H1 (cell line): Measurements from ENCODE around the gene FUBP3. TPM values are rescaled to one million over a fixed set of nuclear protein-coding genes. Genes with fewer than 3 reads are reported as not detected.

Experiments used
- CTCF ChIA-PET: fragments of 300-600 bp; sonication (Branson Sonifier 250); formaldehyde crosslinking; loops from one replicate; lab custom pipeline; 2021; ENCODE audit not compliant: partially characterized antibody; lab: Charles Lee
- POLR2A ChIA-PET: fragments of 300-600 bp; sonication (Branson Sonifier 250); formaldehyde crosslinking; loops from one replicate; lab custom pipeline; 2021; ENCODE audit warnings: inconsistent platforms; ENCODE audit not compliant: partially characterized antibody; lab: Charles Lee
- DNase-seq, 2 experiments: peaks; one replicate each; pipeline versions ENCODE4 v3.0.0 to v3.0.0-alpha.2; 2010 to 2022; ENCODE audit warnings: low spot score in 2 of 2, low read depth in 1 of 2, mixed read lengths in 1 of 2
- FAIRE-seq: peaks from 2 replicates; lab custom pipeline; 2011; peaks lifted over from hg19 to GRCh38; lab: Jason Lieb, UNC
- H2AFZ ChIP-seq: 2 replicates; pipeline ENCODE4 v1.8.1; 2012; ENCODE audit warnings: low read length, inconsistent platforms
- H2AK5ac ChIP-seq: 2 replicates; pipeline ENCODE4 v1.6.1; 2013; ENCODE audit warnings: low read depth, low read length
- H2BK120ac ChIP-seq: replicated peaks from 2 replicates; pipeline ENCODE3; 2013; ENCODE audit warnings: low read depth, low read length, inconsistent platforms
- H2BK12ac ChIP-seq: 2 replicates; pipeline ENCODE4 v1.6.1; 2013; ENCODE audit warnings: low read depth, low read length
- H2BK15ac ChIP-seq: 2 replicates; pipeline ENCODE4 v1.6.1; 2013; ENCODE audit warnings: low read length
- H2BK20ac ChIP-seq: 2 replicates; pipeline ENCODE4 v1.6.1; 2013; ENCODE audit warnings: low read length
- H2BK5ac ChIP-seq: 2 replicates; pipeline ENCODE4 v1.6.1; 2013; ENCODE audit warnings: low read depth, low read length
- H3K14ac ChIP-seq: 2 replicates; pipeline ENCODE4 v1.6.1; 2013; ENCODE audit warnings: inconsistent platforms; ENCODE audit not compliant: insufficient read length
- H3K18ac ChIP-seq: 2 replicates; pipeline ENCODE4 v1.6.1; 2013; ENCODE audit warnings: low read length; ENCODE audit errors: extremely low read depth
- H3K23ac ChIP-seq: 2 replicates; pipeline ENCODE4 v1.6.1; 2013; ENCODE audit warnings: inconsistent platforms; ENCODE audit not compliant: insufficient read length
- H3K23me2 ChIP-seq: 2 replicates; pipeline ENCODE4 v1.6.1; 2013; ENCODE audit warnings: low read depth, low read length
- H3K27ac ChIP-seq: 2 replicates; pipeline ENCODE4 v1.6.1; 2011; ENCODE audit warnings: low read depth, low read length, inconsistent platforms
- H3K27me3 ChIP-seq, 4 experiments: replicated peaks in 1 of 4; 1 replicate in 1 of 4; 2 replicates in 3 of 4; pipeline versions ENCODE4 v1.6.1 to v1.8.1; 2011 to 2013; ENCODE audit warnings: low read length in 3 of 4, mild to moderate bottlenecking in 3 of 4, inconsistent platforms in 2 of 4, mixed read lengths in 2 of 4, moderate library complexity in 1 of 4; ENCODE audit not compliant: control insufficient read depth in 3 of 4, insufficient read depth in 3 of 4; ENCODE audit errors: extremely low read depth in 1 of 4
- H3K36me3 ChIP-seq, 4 experiments: 2 replicates each; pipeline versions ENCODE4 v1.6.1 to v1.8.1; 2011 to 2013; ENCODE audit warnings: mild to moderate bottlenecking in 4 of 4, low read length in 3 of 4, moderate library complexity in 2 of 4, control low read depth in 1 of 4, inconsistent platforms in 1 of 4; ENCODE audit not compliant: insufficient read depth in 4 of 4, control insufficient read depth in 2 of 4
- H3K4ac ChIP-seq: replicated peaks from 2 replicates; pipeline ENCODE3; 2013; ENCODE audit warnings: low read length, low read depth, mixed read lengths, inconsistent platforms; ENCODE audit not compliant: insufficient read length
- H3K4me1 ChIP-seq, 4 experiments: replicated peaks in 1 of 4; 1 replicate in 1 of 4; 2 replicates in 3 of 4; pipeline versions ENCODE4 v1.6.1 to v1.8.1; 2011 to 2013; ENCODE audit warnings: low read length in 3 of 4, inconsistent platforms in 2 of 4, mixed read lengths in 1 of 4; ENCODE audit not compliant: insufficient read depth in 4 of 4, control insufficient read depth in 3 of 4
- H3K4me2 ChIP-seq, 2 experiments: 2 replicates each; pipeline versions ENCODE4 v1.6.1 to v1.8.1; 2011 to 2013; ENCODE audit warnings: low read depth in 2 of 2, low read length in 2 of 2, control low read depth in 1 of 2, inconsistent platforms in 1 of 2, mild to moderate bottlenecking in 1 of 2; ENCODE audit not compliant: insufficient read depth in 1 of 2
- H3K4me3 ChIP-seq, 4 experiments: fragments of 200-600, 300-600 bp in 1 of 4; sonication (generic), shearing (Covaris generic), sonication (Bioruptor Twin) in 1 of 4; 2 replicates each; pipeline versions ENCODE4 v1.5.1 to v1.8.1; 2011 to 2016; ENCODE audit warnings: low read length in 4 of 4, low read depth in 3 of 4, control low read depth in 2 of 4, inconsistent platforms in 2 of 4, mild to moderate bottlenecking in 2 of 4, mixed read lengths in 1 of 4, moderate library complexity in 1 of 4; ENCODE audit not compliant: insufficient read depth in 2 of 4; ENCODE audit errors: extremely low read depth in 1 of 4
- H3K56ac ChIP-seq: replicated peaks from 2 replicates; pipeline ENCODE3; 2013; ENCODE audit warnings: low read depth, mild to moderate bottlenecking, mixed read lengths, low read length, inconsistent platforms; ENCODE audit not compliant: insufficient read length
- H3K79me1 ChIP-seq: 2 replicates; pipeline ENCODE4 v1.6.1; 2013; ENCODE audit warnings: low read depth, low read length, control low read depth
- H3K79me2 ChIP-seq, 2 experiments: 2 replicates each; pipeline versions ENCODE4 v1.6.1 to v1.8.1; 2012 to 2013; ENCODE audit warnings: low read length in 2 of 2, mild to moderate bottlenecking in 2 of 2, inconsistent platforms in 1 of 2; ENCODE audit not compliant: insufficient read depth in 2 of 2, control insufficient read depth in 1 of 2
- H3K9ac ChIP-seq, 4 experiments: replicated peaks in 1 of 4; 1 replicate in 1 of 4; 2 replicates in 3 of 4; pipeline versions ENCODE4 v1.6.1 to v1.8.1; 2011 to 2013; ENCODE audit warnings: low read depth in 3 of 4, low read length in 3 of 4, control low read depth in 2 of 4, mild to moderate bottlenecking in 2 of 4, moderate library complexity in 2 of 4, inconsistent platforms in 1 of 4; ENCODE audit errors: extremely low read depth in 1 of 4
- H3K9me3 ChIP-seq, 2 experiments: 2 replicates each; pipeline versions ENCODE4 v1.6.1 to v1.8.1; 2012 to 2013; ENCODE audit warnings: mild to moderate bottlenecking in 2 of 2, moderate library complexity in 2 of 2, control low read depth in 1 of 2, inconsistent platforms in 1 of 2, low read depth in 1 of 2, low read length in 1 of 2, mixed read lengths in 1 of 2; ENCODE audit not compliant: insufficient read depth in 2 of 2
- H4K20me1 ChIP-seq, 2 experiments: replicated peaks in 1 of 2; 2 replicates each; pipeline versions ENCODE3 to v1.8.1; 2011 to 2013; ENCODE audit warnings: inconsistent platforms in 2 of 2, low read length in 2 of 2, mild to moderate bottlenecking in 1 of 2; ENCODE audit not compliant: insufficient read depth in 2 of 2, control insufficient read depth in 1 of 2
- H4K5ac ChIP-seq: 2 replicates; pipeline ENCODE4 v1.6.1; 2013; ENCODE audit warnings: low read length, low read depth, mixed read lengths, inconsistent platforms; ENCODE audit not compliant: insufficient read length
- H4K8ac ChIP-seq: 2 replicates; pipeline ENCODE4 v1.8.0; 2013; ENCODE audit warnings: mild to moderate bottlenecking, moderate library complexity, low read length, inconsistent platforms; ENCODE audit not compliant: insufficient read depth; ENCODE audit errors: extremely low read depth
- H4K91ac ChIP-seq: replicated peaks from 2 replicates; pipeline ENCODE3; 2013; ENCODE audit warnings: low read length, mixed read lengths, inconsistent platforms; ENCODE audit not compliant: insufficient read length
- POLR2A ChIP-seq, 2 experiments: IDR thresholded peaks; 1 replicate in 1 of 2; 2 replicates in 1 of 2; pipeline ENCODE4 v1.6.1; 2011; ENCODE audit warnings: low read depth in 2 of 2, low read length in 2 of 2, mild to moderate bottlenecking in 2 of 2; ENCODE audit errors: control extremely low read depth in 1 of 2
- POLR2AphosphoS5 ChIP-seq: IDR thresholded peaks from 2 replicates; pipeline ENCODE4 v1.6.1; 2011; ENCODE audit warnings: low read depth, low read length
- RNF2 ChIP-seq: fragments of 200-900, 300-1000 bp; sonication (generic); IDR thresholded peaks from 2 replicates; pipeline ENCODE4 v1.7.1; 2016; ENCODE audit warnings: borderline replicate concordance, low read depth, mild to moderate bottlenecking, antibody characterized with exemption, low read length; ENCODE audit not compliant: poor library complexity, severe bottlenecking; ENCODE audit errors: missing control alignments
- SRF ChIP-seq: IDR thresholded peaks from 2 replicates; pipeline ENCODE4 v1.6.1; 2011; ENCODE audit warnings: mild to moderate bottlenecking, low read depth, low read length, moderate library complexity
- TEAD4 ChIP-seq: IDR thresholded peaks from 2 replicates; pipeline ENCODE4 v1.6.1; 2012; ENCODE audit warnings: low read depth, low read length, inconsistent platforms, mixed read lengths
- WGBS, 2 experiments: shearing (Covaris generic) in 1 of 2; methylation state at CpG; one replicate each; pipeline versions ENCODE4 v1.1.6 to v1.1.7; 2013 to 2015; ENCODE audit warnings: low lambda C conversion rate in 2 of 2, mixed read lengths in 2 of 2, inconsistent platforms in 1 of 2, low coverage in 1 of 2, missing lambda C conversion rate in 1 of 2; ENCODE audit not compliant: insufficient replicate concordance in 2 of 2, insufficient coverage in 1 of 2, insufficient read length in 1 of 2; ENCODE audit errors: extremely low coverage in 1 of 2, missing lambda C conversion rate in 1 of 2; 5-methylcytosine and 5-hydroxymethylcytosine counted together
- long read RNA-seq, 2 experiments: library from RNA in 1 of 2; library from capped mRNA in 1 of 2; stranded (forward); transcript quantifications; one replicate each; pipeline ENCODE4 v2.0.0, GENCODE V29; 2021; ENCODE audit warnings: inconsistent platforms in 1 of 2
- polyA minus RNA-seq, 3 experiments: library from RNA; depleted of rRNA, polyadenylated mRNA; stranded (reverse); fragments of >200 nt; gene quantifications; 1 replicate in 2 of 3; 2 replicates in 1 of 3; pipeline ENCODE4 v1.2.3, GENCODE V29; 2011
- polyA plus RNA-seq, 7 experiments: library from polyadenylated mRNA; depleted of rRNA in 3 of 7; stranded (reverse) in 5 of 7; unstranded in 2 of 7; fragments of >200 nt in 5 of 7; fragments of 200-250 nt in 2 of 7; gene quantifications; 1 replicate in 5 of 7; 2 replicates in 1 of 7; 4 replicates in 1 of 7; pipeline versions ENCODE4 v1.2.1 to v1.2.3, GENCODE V29; 2011 to 2013; ENCODE audit warnings: missing spikeins in 2 of 7, mixed read lengths in 2 of 7
- total RNA-seq: library from RNA; stranded (reverse); fragmentation: NEBNext Ultra II Directional; extraction: Animal tissue kit (Norgen Biotek cat#: 25700); gene quantifications from 2 replicates; pipeline ENCODE4 v1.2.1, GENCODE V29; 2021

Gene FUBP3, protein sequence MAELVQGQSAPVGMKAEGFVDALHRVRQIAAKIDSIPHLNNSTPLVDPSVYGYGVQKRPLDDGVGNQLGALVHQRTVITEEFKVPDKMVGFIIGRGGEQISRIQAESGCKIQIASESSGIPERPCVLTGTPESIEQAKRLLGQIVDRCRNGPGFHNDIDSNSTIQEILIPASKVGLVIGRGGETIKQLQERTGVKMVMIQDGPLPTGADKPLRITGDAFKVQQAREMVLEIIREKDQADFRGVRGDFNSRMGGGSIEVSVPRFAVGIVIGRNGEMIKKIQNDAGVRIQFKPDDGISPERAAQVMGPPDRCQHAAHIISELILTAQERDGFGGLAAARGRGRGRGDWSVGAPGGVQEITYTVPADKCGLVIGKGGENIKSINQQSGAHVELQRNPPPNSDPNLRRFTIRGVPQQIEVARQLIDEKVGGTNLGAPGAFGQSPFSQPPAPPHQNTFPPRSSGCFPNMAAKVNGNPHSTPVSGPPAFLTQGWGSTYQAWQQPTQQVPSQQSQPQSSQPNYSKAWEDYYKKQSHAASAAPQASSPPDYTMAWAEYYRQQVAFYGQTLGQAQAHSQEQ
- 70.1 and 76.4 TPM in 2 replicates for total RNA-seq
- 23.7 and 31.2 TPM in 2 replicates for polyA plus RNA-seq (2011; rRNA removed)
- 38.6 TPM for polyA plus RNA-seq (2011; cell fraction: cytosol; rRNA removed)
- 83.6 TPM for polyA plus RNA-seq (2011; cell fraction: nucleus; rRNA removed)
- 56.5 to 87.8 TPM (median 61.8 TPM) in 4 replicates for polyA plus RNA-seq (2012, experiment 1 of 2)
- polyA plus RNA-seq (2012, experiment 2 of 2), result 8.9 TPM
- 34.5 TPM for polyA plus RNA-seq (2013, experiment 1 of 2)
- polyA plus RNA-seq (2013, experiment 2 of 2), result 34.2 TPM
- 34.3 and 44.6 TPM in 2 replicates for polyA minus RNA-seq (2011; rRNA and poly(A)+ RNA removed)
- polyA minus RNA-seq (2011; cell fraction: cytosol; rRNA and poly(A)+ RNA removed), result 91.9 TPM
- 43.3 TPM for polyA minus RNA-seq (2011; cell fraction: nucleus; rRNA and poly(A)+ RNA removed)
- long read RNA-seq, experiment 1, partial matches to known transcripts, result 53 of 61 reads
- long read RNA-seq, experiment 1, other reads (novel, unspliced or antisense), result 4 of 61 reads
- long read RNA-seq, experiment 2, transcript FUBP3-201 (19 exons, 3,124 nt), result major isoform, 5 of 36 reads
- long read RNA-seq, experiment 2, partial matches to known transcripts, result 19 of 36 reads
- long read RNA-seq, experiment 2, other reads (novel, unspliced or antisense), result 9 of 36 reads

DNA sequence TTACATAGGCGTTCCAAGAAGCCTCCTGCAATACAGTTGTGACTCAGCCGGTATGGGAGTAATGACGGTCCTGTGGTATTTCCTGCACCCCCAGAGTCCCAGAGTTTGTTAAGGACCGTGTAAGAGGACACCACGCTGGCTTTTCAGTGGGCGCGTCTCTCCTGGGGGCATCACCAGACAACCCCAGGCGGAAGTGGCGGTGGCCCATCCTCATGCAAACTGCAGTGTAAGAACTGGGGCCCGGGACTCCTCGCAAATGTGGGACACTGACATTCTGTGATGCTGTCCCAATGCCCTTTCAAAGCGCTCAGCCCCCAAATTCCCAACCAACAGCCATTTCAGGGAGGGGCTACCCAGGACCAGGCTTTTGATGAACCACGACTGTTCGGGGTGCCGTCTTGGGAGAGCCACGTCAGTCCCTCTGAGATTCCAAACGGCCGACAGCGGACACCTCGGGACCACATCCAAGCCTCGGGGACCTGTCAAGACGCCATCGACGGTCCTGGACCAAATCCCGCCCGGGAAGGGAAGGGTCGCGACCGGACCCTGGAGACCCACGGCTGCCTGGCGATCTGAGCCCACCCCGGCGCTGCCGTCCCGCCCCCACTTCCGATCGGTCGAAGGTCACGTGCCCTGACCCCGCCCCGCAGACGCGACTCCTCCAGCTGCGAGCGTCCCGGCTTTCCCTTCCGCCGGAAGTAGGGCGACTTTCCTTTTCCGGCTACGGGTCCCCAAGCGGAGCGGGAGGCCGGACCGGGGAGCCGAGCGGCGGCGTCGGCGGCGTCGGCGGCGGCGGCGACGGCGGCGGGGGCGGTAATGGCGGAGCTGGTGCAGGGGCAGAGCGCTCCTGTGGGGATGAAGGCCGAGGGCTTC, at the start of gene FUBP3:
TSS of gene FUBP3 (plus strand) at position 713 of the 873 bp plus-strand sequence. CDS start at position 817, 104 bp downstream.
- peaks cover 17 to 44% of the 10 kb centered on the region in 2 experiments for H3K79me2 ChIP-seq
- no peak within 1 kb of the TSS for H3K4ac ChIP-seq
- FAIRE-seq, result no peak
- TF ChIP-seq TEAD4 (no peak), SRF (peak; percentile 51), POLR2AphosphoS5 (peak; percentile 73), RNF2 (no peak), POLR2A (IDR thresholded peaks at IDR 0.05; ENCODE audit: control extremely low read depth in 1 of 2, low read depth in 2 of 2, low read length in 2 of 2) (peak in 1 of 2 experiments; percentile 79; a peak in 2 of 3 replicates)

More for the DNA sequence above, at the start of gene FUBP3:
- Histone ChIP-seq H3K18ac (peak within 1 kb of the TSS; percentile 79), H4K20me1 (peaks cover 11 to 13% of the 10 kb centered on the region in 2 experiments), H3K9me3 (no peaks in the 10 kb centered on the region), H3K4me3 (peak within 1 kb of the TSS; percentile 61 to 90 (median 84)), H2BK5ac (peak within 1 kb of the TSS; percentile 87; the same call in 1 of the 2 replicates), H4K91ac (peak within 1 kb of the TSS; percentile 57), H2BK15ac (no peak within 1 kb of the TSS), H3K14ac (no peak within 1 kb of the TSS), H3K9ac (peak within 1 kb of the TSS; percentile 72 to 95 (median 82)), H3K27me3 (no peaks in the 10 kb centered on the region), H4K5ac (peak within 1 kb of the TSS; percentile 82), H4K8ac (peak within 1 kb of the TSS; percentile 76), H2BK12ac (no peak within 1 kb of the TSS), H2AFZ (peak within 1 kb of the TSS; percentile 48; the same call in 1 of the 2 replicates), H3K36me3 (peaks cover 2 to 12% (median 7%) of the 10 kb centered on the region in 4 experiments; a peak in 6 of 8 replicates), H2AK5ac (no peak within 1 kb of the TSS), H3K56ac (peak within 1 kb of the TSS; percentile 85), H3K23me2 (peaks cover 4% of the 10 kb centered on the region), H2BK20ac (no peak within 1 kb of the TSS), H3K4me2 (peak within 1 kb of the TSS; percentile 79 to 85), H3K27ac (peak within 1 kb of the TSS; percentile 82; the same call in 1 of the 2 replicates), H3K4me1 (peaks cover 0 to 5% (median 2%) of the 10 kb centered on the region in 4 experiments; a peak in 2 of 7 replicates), H3K79me1 (peaks cover 13% of the 10 kb centered on the region), H2BK120ac (no peak within 1 kb of the TSS), H3K23ac (no peak within 1 kb of the TSS)
- CTCF ChIA-PET, result interaction anchor here (1.2 kb wide), 1 partner anchor 11 kb away, joined by 6 read pairs; no protein-coding TSS in a partner anchor
- DNase-seq, result peak; percentile 54 to 93
- WGBS, 2 experiments, result 2% methylated on average over 59 of the region's 74 CpGs; no CpG with 5 or more reads in 1 of the 2 experiments
- POLR2A ChIA-PET, result interaction anchor here (1.0 to 2.0 kb wide), 9 partner anchors 15 to 127 kb away, joined by 3 to 5 read pairs (median 4); no protein-coding TSS in a partner anchor
